HG02571 (cell line): Measurements from ENCODE around the gene C16orf89.
"Not testable (repeated sequence)": the region's sequence is repeated elsewhere in the genome, so short reads cannot be mapped to it uniquely, and the experiment has no call there.

Experiments
- ATAC-seq: cut with Tn5 transposase; IDR thresholded peaks from one replicate; pipeline ENCODE4 v1.9.1; 2021; ENCODE audit warnings: mild to moderate bottlenecking, moderate library complexity; ENCODE audit not compliant: unreplicated experiment

Gene C16orf89, protein sequence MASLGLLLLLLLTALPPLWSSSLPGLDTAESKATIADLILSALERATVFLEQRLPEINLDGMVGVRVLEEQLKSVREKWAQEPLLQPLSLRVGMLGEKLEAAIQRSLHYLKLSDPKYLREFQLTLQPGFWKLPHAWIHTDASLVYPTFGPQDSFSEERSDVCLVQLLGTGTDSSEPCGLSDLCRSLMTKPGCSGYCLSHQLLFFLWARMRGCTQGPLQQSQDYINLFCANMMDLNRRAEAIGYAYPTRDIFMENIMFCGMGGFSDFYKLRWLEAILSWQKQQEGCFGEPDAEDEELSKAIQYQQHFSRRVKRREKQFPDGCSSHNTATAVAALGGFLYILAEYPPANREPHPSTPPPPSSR

DNA sequence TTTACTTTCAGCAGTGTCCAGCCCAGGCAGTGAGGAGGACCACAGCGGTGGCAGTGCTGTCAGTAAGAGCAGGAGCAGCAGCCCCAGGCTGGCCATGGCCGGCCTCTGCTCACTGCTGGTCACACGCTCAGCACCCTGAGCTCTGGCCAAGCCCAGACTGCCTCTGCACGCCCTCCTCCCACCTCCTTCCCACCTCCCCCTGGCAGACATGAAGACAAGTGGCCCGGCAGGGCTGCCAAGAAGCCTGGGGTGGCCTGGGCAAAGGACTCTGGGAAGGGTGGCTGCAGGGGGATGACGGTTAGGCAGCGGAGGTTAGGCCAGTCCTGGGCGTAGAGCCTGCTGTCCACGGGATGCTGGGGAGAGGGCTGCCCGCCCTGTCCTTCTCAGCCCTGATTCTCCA lies at the start of gene C16orf89:
TSS of gene C16orf89 (minus strand) at position 144 of the 400 bp plus-strand sequence. CDS start at position 96, 48 bp downstream.
- no peak for ATAC-seq

DNA sequence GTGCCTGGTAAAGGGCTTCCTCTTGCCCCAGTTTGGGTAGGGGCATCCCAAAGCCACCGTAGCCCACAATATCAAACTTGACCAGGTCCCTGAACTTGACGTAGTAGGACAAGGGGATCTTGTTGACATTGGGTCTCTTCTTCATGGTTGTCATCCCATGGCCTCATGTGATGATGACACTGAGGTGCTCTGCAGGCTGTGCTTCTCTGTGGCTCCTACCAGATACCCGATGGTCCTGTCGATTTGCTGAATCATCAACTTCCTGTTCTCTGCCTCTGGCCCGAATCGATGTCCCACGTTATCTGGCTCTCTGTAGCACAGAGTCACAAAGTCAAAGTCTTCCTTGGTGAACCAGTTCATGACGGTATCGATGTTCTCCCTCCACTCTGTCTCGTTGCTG lies 45.2 kb upstream of the C16orf89 start:
- ATAC-seq = not testable (repeated sequence)

DNA sequence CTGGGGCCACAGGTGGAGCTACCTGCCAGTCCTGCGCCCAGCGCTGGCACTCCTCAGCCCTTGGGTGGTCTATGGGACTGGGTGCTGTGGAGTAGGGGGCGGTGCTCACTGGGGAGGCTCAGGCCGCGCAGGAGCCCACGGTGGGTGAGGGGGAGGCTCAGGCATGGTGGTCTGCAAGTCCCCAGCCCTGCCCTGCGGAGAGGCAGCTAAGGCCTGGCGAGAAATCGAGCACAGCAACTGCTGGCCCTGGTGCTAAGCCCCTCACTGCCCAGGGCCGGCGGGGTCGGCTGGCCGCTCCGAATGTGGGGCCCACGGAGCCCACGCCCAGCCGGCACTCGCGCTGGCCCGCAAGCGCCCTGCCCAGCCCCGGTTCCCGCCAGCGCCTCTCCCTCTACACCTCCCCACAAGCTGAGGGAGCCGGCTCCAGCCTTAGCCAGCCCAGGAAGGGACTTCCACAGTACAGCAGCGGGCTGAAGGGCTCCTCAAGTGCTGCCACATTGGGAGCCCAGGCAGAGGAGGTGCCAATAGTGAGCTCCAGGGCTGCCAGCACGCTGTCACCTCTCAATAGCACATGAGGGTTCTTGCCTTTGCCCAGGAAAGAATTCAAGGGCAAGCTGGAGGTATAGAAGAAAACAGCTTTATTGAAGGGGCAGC lies 42.9 kb upstream of the C16orf89 start:
- no peak for ATAC-seq

DNA sequence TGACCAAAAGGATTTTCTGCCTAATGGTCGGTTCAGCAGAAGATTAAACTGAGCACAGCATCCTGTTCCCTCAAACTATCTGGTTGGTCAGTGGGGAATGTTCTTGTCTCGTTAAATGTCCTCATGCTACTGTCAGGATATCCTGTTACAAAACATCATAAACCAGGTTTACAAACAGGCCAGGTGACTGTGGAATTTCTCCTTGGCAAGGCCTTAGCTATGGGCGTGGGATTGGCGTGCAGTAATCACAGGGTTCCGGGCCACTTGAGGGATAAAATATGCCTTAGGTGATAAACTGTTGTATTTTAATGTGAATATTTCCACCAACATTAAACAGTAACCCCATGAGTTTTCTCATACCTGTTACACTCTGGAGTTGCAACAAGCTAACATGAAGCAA lies 39.3 kb upstream of the C16orf89 start:
- not testable (repeated sequence) for ATAC-seq

DNA sequence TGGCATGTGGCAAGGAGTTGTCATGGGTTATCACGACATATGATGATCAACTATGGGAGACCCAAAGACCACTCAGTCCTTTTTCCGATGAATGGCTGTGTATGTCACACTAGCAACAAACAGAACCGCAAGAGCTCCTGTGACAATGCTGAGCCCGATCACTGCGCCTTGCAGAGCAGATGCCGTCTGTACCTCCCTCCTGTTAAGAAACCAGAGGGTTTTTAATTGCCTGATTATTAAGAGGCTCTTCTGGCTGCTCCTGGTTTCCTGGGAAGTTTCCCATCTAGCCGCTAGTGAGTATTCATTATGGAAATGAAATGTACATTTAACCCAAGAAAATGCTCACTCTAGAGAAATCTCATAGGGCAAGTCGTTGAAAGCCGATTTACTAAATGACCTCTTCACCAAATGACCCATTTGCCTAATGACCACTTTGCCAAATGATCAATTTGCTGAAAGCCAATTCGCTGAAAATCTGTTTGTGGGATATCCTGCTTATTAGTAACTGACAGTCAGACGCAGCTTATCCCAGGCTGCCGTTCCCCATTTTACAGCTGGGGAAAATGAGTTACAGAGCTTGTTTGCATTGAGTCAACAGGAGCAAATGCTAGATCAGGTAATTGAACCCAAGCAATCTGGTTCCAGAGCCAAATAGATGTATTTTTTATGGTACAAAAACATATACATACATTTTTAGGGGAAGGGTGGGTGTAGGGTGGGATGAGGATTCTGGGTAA lies 37.7 kb upstream of the C16orf89 start:
- not testable (repeated sequence) for ATAC-seq

DNA sequence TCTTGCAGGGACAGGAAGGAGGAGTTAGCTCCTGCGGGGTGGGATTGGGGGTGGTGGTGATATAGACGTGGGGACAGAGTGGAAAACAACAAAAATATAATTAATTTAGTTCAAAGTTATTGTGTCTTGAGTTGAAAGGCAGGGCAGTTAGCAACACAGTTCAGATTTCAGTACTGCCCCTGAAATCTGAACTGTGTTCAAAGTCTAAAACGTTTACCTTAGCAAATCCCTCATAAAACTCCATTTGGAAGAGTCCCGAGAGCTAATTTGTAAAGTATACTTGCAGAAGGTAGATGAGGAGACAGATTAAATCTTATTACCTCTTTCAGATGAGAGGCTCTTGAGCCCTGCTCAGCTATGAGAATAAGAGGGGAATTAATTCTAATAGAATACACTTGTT lies 33.4 kb upstream of the C16orf89 start:
- ATAC-seq = not testable (repeated sequence)

DNA sequence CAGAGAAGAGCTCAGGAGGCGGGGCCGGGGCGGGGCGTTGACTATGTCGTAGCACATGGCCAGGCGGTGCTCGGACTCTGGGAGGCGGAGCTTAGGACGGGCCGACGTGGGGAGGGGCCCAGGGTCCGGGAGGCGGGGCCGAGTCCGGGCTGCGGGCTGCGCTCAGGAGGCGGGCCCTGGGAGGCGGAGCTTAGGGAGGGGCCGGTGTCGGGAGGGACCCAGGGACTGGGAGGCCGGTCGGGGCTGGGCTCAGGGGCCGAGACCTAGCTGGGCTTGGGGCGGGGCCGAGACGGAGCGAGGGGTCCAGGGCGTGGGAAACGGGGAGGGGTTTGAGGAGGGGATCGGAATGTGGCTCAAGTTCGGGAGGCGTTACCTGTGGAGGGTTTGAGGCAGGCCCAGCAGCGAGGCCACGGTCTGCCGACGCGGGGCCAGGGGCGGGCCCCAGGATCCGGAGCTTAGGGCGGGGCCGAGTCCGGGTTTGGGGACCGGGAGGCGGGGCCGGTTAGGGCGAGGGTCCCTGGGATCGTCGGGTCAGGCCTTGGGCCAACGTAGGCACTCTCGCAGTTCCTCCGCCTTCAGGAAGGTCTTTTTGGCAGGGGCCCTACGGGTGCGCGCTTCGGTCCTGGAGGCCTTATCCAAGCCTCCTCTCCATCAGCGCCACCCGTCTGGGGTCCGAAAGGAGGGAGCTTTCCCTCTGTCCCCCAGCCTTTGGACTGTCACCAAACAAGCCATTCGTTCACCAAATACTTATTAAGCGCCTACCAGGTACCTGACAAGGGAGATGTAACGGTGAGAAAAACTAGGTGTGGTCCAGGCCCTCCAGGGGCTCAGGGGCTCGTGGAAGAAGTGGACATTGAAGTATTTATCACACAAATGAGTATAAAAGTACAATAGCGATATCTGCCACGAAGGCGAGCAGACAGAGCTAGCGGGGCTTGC lies 32.7 kb upstream of the C16orf89 start:
- peak; percentile 83 for ATAC-seq

DNA sequence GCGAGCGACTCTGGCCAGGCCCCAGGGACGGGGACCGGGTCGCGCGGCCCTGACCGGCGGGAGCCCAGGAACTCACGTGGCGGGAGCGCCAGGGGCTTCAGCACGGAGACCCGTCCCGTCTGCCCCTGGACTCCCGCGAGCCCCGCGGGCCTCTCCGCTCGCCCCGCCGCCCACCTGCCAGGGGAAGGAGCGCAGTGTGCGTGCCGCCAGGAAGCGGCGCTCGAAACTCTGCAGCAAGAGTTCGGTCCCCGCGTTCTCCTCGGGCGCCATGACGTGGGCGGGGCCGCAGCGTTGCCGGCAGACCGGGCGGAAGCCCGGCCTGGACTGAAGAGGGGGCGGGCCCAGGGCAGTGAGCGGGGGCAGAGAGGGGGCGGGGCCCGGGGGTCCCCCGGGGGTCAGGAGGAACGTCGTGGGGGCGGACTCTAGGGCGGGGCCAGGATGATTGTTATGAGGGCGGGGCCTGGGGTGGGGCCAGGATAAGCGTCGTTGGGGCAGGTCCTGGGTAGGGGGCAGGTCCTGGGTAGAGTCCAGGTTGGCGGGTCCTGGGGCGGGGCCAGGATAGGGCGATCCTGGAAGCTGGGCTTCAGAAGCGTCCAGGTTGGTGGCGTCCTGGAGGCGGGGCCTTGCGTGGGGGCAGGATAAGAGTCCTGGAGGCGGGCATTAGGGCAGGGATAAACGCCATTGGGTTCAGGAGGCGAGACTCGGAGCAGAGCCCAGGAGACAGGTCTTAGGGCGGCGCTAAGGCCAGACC lies 31.9 kb upstream of the C16orf89 start, which contains the start of gene EEF2KMT:
TSS of gene EEF2KMT (minus strand) at position 326 of the 751 bp plus-strand sequence. CDS start at position 270, 56 bp downstream.
- ATAC-seq = peak; percentile 92

DNA sequence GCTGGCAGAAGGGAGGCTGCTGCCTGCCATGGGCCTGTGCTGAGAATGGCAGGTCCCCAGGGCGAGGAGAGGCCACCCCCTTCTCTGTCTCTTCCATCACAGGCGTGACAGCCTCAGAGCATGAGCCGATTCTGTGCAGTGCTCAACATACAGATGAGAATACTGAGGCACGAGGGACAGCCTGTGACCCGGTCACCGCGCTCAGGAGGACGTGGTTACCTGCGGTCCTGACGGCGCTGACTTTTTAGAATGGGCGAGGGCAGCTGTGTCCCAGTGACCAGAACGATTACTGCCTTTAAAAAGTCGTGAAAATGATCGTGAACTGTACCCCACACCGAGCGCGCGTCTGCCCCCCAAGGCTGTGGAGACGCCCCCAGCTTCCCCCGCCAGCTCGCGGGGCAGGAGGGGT lies 31.3 kb upstream of the C16orf89 start:
- not testable (repeated sequence) for ATAC-seq

DNA sequence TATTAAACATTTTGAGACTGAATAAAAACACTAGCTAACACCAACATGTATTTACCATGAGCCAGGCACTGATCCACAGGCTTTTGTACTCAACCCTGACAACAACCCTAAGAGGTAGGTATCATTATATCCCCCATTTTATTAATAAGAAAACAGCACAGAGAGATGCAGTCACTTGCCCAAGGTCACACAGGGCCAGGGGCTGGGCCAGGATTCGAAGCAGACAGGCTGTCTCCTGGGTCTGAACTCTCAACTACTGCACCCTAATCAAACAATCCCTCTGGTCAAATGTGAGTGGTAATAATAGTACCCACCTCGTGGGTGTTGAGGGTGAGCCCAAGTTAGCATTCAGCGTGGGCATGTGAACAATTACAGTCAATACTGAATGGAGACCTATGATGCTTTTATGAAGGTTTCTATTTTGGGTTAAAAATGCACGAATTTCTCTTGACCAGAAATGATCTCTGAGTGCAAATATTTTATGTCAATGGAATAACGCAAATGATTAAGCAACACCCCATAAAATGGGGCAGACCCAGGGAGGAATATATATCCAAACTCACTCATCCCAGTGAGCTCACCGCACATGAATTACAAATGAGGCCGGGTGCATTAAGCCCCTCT lies 30.8 kb upstream of the C16orf89 start:
- not testable (repeated sequence) for ATAC-seq

DNA sequence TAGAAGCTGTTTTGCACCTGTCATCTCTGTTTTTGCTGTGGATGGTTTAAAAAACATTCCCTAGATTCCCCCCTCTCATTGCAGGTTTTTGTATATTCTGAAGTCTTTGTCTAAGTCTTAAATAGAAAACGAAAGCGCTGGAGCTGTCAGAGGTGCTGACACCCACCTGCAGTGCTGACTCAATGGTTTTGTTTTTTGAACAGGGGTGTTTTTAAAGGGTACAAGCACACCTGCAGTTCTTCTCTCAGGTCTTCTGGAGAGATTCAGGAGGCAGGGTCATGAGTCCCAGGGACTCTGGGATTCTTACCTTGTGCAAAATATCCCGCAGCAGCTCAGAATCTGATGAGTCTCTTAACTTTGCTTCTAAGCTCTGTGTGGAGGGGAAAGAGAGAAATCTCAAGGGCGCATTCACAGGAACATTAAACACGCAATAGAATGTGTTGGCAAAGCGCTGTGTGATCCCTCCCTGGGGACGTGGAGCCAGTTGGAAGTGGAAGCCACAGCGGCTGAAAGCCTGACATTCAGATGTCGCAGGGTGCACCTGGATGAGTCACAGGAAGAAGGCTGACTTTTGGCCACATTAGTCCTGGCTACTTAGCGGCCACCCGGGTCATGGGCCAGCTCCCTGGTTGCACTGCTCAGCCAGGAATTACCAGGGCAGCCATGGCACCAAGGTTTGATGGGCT lies 29.5 kb upstream of the C16orf89 start:
- ATAC-seq = not testable (repeated sequence)

DNA sequence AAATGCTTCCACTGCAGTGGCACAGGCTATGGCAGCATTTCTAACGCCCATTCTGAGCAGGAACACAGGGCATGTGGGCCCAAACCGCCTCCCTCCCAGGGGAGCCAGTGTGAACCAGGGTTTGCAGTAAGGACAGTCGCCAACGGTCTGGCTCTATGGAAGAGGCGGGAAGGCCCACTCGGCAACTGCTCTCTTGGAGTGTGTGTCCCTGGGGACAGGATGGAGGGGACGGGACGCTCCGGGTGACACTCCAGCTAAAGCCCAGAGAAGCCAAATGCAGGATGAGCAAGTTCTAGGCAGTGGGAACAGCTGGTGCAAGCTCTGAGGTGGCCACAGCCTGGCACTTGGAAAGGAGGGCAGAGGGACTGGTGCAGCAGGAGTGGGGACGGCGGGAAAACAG lies 28.0 kb upstream of the C16orf89 start:
- not testable (repeated sequence) for ATAC-seq

DNA sequence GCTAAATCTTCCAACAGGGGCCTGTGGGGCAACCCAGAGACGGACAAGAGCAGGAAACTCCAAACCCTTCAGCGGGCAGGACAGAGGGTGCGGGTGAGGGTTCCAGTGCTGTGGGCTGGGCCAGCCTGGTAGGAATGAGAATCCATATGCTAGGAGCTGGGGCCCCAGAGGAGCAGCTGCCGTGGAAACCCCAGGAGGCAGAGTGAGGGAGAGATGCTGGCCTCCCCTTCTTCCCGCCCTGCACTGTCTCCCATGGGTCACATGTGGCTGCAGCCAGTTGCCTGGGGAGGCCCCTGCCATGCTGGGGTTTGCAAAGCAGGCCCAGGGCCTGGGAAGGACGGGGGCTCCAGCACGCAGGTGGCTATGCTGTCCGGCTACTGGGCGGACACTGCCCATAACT lies 27.3 kb upstream of the C16orf89 start:
- ATAC-seq = not testable (repeated sequence)

DNA sequence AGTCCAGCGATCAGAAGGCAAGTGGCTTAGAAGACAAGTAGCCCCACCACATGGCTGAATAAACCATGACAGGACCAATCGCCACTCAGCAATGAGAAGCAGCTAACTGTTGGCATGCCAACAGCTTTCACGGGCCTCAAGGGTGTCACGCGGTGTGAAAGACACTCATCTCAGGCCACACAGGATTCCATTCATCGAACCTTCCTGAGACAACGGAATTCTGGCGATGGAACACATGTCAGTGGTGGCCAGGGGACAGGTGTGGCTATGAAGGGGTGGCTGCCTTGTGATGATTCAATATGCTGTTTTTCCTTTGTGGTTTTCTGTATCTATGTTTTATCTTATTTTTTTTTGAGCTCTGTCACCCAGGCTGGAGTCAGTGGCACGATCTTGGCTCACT lies 24.8 kb upstream of the C16orf89 start:
- ATAC-seq = not testable (repeated sequence)

DNA sequence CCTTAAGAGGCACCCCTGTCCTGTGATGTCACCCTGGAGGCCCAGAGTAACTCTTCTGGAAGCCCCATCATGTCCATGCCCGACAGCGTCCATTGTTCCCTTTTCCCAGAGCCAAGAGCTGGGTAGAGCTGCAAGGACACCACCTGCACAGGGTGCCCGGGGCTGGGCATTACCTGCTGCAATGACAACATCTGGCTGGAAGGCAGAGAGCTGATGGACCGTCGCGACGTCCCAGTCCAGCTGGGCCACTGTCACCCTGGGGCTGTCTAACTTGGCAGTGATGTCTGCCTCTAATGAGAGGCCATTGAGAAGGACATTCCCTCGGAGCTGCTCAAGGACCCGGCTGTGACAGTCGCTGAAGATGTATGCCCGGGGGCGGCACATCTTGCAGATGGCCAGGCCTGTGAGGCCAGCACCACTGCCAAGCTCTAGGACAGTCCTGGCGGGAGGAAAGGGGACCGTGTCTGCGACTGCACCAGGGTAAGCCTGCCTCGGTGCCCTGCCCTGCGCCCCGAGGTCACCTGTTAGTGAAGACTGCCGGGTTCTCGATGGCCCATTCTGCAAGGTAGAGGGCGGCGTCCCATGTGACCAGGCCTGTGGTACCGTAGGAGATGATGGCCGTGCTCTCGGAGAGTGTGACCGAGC lies 24.3 kb upstream of the C16orf89 start:
- not testable (repeated sequence) for ATAC-seq

DNA sequence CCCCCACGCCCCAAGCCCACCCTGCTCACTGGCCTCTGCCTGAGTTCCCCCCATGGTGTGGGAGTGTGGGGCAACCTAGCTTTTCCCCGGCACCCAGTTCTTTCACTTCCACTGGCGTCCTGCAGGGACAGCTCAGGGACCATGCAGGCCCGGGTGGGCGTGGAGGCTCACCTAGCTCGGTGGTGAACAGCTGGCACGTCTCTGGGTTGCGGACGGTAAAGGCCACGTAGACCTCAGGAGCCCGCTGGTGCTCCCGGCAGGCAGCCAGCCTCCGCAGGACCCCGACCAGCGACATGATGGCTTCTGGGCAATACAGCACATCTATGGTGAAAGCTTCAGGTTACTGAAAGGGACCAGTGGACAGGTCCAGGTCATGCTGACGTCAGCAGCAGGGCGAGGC lies 23.2 kb upstream of the C16orf89 start:
- ATAC-seq = not testable (repeated sequence)

DNA sequence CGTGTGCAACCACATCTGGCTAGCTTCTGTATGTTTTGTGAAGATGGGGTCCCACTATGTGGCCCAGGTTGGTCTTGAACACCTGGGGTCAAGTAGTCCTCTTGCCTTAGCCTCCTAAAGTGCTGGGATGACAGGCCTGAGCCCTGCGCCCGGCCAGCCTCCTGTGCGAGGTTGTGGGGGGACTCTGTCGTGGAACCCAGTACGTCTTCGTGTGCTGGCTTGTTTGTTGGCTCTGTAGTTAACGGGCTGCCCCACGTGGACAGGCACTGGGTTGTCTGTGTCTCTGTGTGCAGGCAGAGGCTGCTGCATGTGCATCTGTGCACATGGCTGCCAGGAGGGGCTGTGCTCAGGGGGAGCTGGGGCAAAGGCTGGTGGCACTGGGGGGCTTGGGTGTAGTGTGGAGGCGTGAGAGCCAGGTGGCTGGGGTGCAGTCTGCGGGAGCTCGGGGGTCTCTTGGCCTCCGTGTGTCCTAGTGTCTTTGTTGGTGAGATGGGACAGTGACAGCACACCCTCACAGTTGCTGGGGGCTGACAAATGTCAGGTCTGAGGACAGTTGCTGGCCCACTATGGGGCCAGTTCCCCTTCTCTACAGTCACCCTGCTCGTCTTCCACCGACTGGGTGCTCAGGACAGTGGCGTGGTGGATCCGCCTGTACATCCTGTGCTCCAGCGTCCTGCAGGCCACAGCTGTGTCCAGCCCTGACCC lies 22.5 kb upstream of the C16orf89 start:
- ATAC-seq = not testable (repeated sequence)
